SJCRH30 (cell line): ENCODE measurements around the gene SNAP47. TPM values are rescaled to one million over a fixed set of nuclear protein-coding genes. Genes with fewer than 3 reads are reported as not detected.

Source experiments
- DNase-seq, 2 experiments: peaks; one replicate each; pipeline ENCODE4 v3.0.0-alpha.2; 2015 to 2020
- H3K27ac ChIP-seq: fragments of 250-450 bp; sonication (Bioruptor Pico); 2 replicates; pipeline ENCODE4 v1.5.1; 2020; ENCODE audit warnings: mild to moderate bottlenecking, moderate library complexity
- H3K27me3 ChIP-seq: fragments of 250-450 bp; sonication (Bioruptor Pico); 2 replicates; pipeline ENCODE4 v1.5.1; 2020; ENCODE audit warnings: mild to moderate bottlenecking, moderate library complexity
- H3K36me3 ChIP-seq: fragments of 250-450 bp; sonication (Bioruptor Pico); 2 replicates; pipeline ENCODE4 v1.5.1; 2020; ENCODE audit warnings: mild to moderate bottlenecking, moderate library complexity
- H3K4me1 ChIP-seq: fragments of 250-450 bp; sonication (Bioruptor Pico); 2 replicates; pipeline ENCODE4 v1.5.1; 2020; ENCODE audit warnings: mild to moderate bottlenecking, moderate library complexity
- H3K4me3 ChIP-seq: fragments of 250-450 bp; sonication (Bioruptor Pico); 2 replicates; pipeline ENCODE4 v1.5.1; 2020; ENCODE audit warnings: mild to moderate bottlenecking, moderate library complexity
- H3K9me3 ChIP-seq: fragments of 250-450 bp; sonication (Bioruptor Pico); replicated peaks from 2 replicates; pipeline ENCODE4 v1.5.1; 2020; ENCODE audit warnings: mild to moderate bottlenecking, moderate library complexity
- total RNA-seq: library from RNA; depleted of rRNA; stranded (reverse); fragments of >200 nt; shearing (Covaris generic); gene quantifications from 2 replicates; pipeline ENCODE4 v1.2.3, GENCODE V29; 2014

Gene SNAP47
- total RNA-seq, 1 experiment from 2014 or later: 40.0 TPM

DNA sequence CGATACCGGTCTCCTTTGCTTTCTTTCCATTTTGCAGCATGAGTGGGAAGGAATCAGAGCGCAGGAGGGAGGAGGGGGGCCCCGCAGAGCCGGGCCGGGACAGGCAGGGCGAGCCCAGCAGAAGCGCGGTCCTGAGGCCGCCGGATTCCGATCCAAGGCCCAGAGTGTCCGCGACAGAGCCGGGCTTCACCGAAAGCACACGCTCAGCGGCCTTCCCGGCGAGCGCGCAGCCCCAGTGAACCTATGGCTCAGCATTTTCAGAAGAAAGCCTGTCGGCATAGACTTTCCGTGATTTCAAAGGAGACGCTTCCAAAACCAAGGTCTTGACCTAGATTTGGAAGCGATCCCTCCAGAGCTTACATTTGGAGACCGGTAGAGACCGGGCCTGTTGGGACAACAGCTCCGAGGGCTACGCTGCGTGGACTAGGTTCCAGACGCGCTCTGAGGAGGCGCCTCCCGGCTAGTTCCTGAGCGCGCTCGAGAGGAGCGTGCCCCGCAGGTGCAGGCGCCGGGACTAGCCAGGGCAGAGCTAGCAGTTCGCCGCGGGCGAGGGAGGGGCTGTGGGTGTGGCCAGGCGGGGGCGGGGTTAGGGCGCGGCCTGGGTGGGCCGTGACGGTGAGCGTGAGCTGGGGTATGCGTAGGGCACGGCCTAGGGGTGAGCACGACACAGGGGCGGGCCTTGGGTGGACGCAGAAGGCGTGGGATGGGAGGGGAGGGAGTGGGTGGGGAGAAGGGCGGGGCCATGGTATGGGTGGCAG, 52.5 kb downstream of the SNAP47 start:
- Histone ChIP-seq H3K4me3 (peak overlapping the region; percentile 81), H3K27me3 (no peaks in the 10 kb centered on the region), H3K27ac (no peak overlapping the region), H3K4me1 (no peaks in the 10 kb centered on the region; the same call in 1 of the 2 replicates), H3K36me3 (peaks cover 4% of the 10 kb centered on the region; the same call in 1 of the 2 replicates), H3K9me3 (no peaks in the 10 kb centered on the region)
- peak; percentile 97 to 98 for DNase-seq

DNA sequence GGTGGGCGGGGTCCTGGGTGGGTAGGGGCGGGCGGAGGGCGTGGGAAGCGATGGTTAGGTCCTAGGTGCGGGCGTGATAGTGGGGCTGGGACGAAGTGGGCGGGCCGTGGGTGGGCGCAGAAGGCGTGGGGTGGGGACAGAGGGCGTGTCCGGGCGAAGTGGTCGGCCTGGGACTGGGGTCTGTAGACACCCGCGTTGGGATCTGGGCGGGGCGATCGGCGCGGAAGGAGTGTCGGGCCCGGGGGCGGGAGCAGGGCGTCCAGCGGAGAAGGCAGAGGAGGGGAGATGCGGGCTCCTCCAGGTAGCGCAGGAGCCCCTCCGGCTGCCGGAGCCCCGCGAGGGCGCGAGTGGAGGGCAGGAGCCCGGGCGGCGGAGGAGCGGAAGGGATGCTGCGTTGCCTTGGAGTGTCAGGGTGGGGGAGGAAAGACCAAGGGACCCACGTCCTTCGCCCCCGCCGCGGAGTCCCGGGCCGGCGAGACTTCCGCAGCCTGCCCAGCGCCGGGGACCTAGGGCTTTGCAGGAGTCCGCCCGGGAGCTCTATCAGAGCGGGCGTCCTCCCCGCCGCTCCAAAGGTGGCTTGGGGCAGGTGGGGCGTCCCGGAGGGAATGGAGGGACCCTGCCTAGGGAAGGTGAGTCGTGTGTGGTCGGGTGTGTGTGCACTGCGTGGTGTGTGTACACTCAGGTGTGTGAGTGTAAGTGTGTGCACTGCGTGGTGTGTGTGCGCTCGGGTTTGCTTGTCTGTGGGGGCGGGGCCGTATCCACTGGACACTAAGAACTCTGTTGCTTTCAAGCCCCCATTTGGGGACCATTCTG, 53.2 kb downstream of the SNAP47 start:
- Histone ChIP-seq H3K9me3 (no peaks in the 10 kb centered on the region), H3K27me3 (no peaks in the 10 kb centered on the region), H3K27ac (no peak overlapping the region; the same call in 1 of the 2 replicates), H3K4me1 (peaks cover 6% of the 10 kb centered on the region), H3K4me3 (peak overlapping the region; percentile 81), H3K36me3 (no peaks in the 10 kb centered on the region)
- peak in 1 of 2 experiments; percentile 87 for DNase-seq

DNA sequence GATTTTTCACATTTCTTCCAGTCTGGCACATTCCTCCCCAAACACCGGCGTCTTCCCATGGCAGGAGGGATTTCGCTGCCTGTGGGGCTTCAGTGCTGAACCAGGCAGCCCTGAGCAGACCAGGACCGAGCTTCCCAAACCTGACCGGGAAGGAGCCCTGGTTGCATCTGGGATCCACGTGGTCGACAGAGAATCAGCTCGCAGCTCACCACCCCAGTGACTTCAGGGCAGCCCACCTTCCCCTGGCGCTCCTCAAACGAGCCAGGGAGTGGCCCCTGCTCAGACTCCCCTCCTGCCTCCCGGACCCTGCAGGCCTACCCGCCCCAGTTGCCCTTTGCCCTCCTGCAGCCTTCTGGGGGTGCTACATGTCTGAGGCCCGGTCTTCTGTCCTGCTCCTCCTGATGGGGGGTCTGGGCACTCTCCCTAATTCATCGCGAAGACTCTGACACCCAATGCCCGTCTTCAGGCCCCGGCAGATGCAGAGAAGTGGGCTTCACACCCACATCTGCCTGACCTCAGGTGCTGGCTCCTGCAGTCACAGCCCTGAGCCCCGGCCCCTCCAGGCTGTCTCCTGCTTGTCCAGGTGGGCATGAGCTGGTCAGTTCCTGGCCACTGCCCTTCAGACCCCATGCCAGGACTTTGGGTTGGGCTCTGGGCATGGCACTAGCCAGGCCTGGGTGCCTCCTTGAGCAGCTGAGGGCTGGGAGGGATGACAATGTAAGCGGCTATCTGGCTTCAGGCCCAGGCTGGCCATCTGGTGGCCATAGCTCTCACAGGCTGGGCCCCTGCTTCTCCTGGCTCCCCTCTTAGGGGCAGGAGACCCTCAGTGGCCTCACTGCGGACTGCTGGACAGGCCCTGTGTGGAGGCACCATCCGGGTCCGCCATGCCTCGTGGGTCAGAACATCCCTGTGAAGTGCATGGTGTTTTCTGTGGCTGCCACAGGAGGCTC, 54.1 kb downstream of the SNAP47 start:
- H3K9me3 ChIP-seq: no peaks in the 10 kb centered on the region
- no peaks in the 10 kb centered on the region for H3K27me3 ChIP-seq
- H3K4me3 ChIP-seq: peak overlapping the region; percentile 81
- H3K4me1 ChIP-seq: peaks cover 13% of the 10 kb centered on the region
- H3K36me3 ChIP-seq: no peaks in the 10 kb centered on the region
- DNase-seq: no peak
- H3K27ac ChIP-seq: no peak overlapping the region

DNA sequence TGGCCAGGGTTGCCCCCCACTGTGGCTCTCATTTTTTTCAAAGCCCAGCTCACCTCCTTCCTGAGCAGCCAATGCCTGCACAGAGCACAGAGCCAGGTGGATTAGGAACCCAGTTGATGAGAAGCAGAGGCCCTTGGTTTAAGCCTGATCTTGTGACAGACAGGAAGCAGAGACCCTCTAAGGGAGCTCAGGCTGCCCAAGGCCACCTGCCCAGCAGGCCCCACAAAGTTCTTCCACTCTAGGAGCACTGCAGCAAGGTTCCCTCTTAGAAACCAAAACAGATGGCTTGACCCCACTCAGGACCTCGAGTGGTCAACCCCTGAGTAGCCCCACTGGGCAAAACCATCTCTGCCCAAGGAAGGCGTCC, 54.8 kb downstream of the SNAP47 start:
- Histone ChIP-seq H3K4me1 (peaks cover 19% of the 10 kb centered on the region), H3K27me3 (no peaks in the 10 kb centered on the region), H3K27ac (no peak overlapping the region), H3K9me3 (no peaks in the 10 kb centered on the region), H3K36me3 (no peaks in the 10 kb centered on the region), H3K4me3 (no peak overlapping the region)
- DNase-seq: no peak

DNA sequence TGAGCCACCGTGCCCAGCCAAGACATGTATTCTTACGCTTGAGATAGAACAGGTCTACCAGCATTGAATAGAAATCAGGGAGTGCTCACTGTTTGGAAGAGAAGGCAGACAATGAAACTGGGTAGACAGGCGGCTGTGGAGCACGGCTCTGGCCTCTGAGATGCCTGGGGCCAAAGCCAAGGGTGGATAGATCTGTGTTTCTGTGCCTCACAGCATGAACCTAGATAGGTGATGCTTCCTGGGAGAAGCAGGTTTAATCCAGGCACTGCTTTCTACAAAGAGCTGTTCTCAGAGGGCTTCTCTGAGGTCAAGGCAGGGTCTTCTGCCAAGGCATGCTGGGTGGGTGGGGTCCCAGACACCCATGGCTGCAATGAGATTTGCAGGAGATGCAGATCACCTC, 55.6 kb downstream of the SNAP47 start:
- no peaks in the 10 kb centered on the region for H3K27me3 ChIP-seq
- peaks cover 19% of the 10 kb centered on the region for H3K4me1 ChIP-seq
- no peak for DNase-seq
- H3K4me3 ChIP-seq: no peak overlapping the region
- no peak overlapping the region for H3K27ac ChIP-seq
- no peaks in the 10 kb centered on the region for H3K36me3 ChIP-seq
- no peaks in the 10 kb centered on the region for H3K9me3 ChIP-seq

DNA sequence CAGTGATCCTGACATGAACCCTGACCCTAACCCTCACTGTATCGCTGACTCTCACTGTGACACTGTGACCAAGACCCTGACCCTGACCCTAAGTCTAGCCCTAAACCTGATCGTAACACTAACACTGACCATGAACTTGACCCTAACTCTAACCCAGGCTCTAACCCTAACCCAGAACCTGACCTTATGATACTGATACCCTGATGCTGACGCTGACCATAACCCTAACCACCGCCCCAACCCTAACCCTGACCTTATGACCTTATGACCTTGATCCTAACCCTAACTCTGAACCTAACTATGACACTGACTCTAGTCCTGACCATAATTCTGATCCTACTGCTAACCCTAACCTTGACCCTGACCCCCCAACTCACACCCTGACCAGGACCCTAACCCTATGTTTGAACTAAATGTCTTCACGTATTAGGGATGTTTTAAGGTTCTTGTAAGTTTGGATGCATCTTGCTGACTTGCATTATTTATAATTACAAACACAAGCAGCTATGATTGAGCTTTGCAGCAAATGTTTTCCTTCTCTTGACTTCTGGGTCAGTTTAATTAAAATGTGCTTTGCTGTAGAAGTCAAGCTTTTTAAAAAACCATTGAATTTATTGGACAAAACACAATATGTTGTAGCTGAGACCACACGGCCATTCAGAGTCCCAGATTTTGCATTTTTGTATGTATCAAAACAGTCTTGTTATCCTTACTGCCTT, 56.3 kb downstream of the SNAP47 start:
- peaks cover 19% of the 10 kb centered on the region for H3K4me1 ChIP-seq
- no peak for DNase-seq
- H3K27ac ChIP-seq: no peak overlapping the region
- no peaks in the 10 kb centered on the region for H3K27me3 ChIP-seq
- H3K36me3 ChIP-seq: no peaks in the 10 kb centered on the region
- H3K4me3 ChIP-seq: no peak overlapping the region
- no peaks in the 10 kb centered on the region for H3K9me3 ChIP-seq

DNA sequence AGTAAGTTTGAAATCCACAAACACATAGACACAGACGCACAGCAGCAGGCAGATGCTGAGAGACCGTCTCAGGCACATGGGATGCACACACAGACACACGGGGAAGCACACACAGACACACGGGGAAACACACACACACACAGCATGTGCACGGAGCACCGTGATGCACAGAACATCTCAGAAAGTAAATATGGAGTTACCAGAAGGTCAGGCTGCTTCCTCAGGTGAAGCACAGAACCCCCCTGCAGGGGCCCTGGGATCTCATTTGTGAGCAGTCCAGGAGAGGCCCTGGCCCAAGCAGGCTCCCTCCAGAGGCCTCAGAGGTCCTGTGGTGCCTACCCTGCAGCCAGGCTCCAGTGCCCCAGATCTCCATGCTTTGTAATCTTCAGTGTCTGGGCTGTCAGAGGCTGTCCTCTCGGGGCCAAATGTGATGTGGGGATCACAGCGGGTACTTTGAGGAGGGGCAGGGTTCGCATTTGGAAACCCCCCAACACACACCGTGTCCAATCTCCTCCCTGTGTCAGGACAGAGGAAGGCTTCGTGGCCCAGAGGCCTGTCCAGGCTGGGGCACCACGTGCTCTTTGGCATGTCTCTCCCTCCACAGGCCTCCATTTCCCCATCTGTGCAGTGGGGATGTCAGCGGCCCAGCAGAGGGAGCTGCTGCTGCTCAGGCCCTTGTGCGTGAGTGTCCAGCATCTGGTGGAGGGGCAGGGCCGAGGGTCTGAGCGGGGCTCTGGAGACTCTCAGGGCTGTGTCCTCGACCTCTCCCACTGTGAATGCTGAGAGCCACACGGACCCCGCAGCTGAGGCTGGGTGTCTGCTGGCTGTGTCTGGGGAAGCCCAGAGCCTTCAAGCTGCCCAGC, 57.2 kb downstream of the SNAP47 start:
- Histone ChIP-seq H3K36me3 (no peaks in the 10 kb centered on the region), H3K27me3 (no peaks in the 10 kb centered on the region), H3K4me1 (peaks cover 19% of the 10 kb centered on the region), H3K4me3 (no peak overlapping the region), H3K9me3 (no peaks in the 10 kb centered on the region), H3K27ac (no peak overlapping the region)
- no peak for DNase-seq

DNA sequence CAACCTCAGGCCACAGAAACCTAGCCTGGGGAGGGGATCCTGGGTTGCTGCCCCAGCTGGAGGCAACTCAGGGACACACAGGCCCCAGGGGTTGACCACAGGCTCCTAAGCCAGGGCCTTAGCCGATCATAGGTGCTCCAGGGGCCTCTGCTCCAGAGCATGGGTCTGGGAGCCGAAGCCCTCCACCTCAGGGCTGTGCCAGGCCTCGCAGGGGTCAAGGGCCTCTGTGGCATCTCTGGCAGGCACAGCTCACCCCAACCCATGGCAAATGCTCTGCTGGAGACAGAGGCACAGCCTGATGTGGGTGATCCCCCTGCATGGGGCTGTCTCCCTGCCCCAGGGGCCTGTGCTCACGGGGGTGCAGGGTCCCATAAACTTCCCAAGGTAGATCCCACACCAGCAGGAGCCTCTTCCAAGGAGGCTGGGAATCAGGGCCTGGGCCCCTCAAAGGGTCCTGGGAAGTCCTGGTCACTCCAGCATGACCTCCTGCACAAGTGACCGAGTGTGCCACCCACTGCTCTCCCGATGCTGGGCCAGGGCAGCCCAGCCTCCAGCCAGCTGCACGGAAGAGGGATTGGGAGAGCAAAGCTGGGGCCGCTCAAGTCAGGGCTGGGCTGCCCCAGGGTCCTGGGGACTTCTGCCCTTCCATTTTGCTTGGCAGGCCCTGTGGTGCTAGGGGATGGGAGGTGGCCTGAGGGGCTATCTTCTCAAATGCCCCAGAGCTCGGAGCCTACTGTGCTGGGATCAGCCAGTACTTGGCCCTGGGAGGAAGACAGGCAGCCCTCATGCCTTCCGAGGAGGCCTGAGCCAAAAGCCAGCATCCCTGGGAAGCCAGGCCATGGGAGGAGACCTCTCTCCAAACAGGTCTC, 58.1 kb downstream of the SNAP47 start:
- H3K4me3 ChIP-seq: no peak overlapping the region
- H3K36me3 ChIP-seq: no peaks in the 10 kb centered on the region
- no peak for DNase-seq
- peaks cover 19% of the 10 kb centered on the region for H3K4me1 ChIP-seq
- no peaks in the 10 kb centered on the region for H3K27me3 ChIP-seq
- H3K27ac ChIP-seq: peak overlapping the region; percentile 44
- H3K9me3 ChIP-seq: no peaks in the 10 kb centered on the region

DNA sequence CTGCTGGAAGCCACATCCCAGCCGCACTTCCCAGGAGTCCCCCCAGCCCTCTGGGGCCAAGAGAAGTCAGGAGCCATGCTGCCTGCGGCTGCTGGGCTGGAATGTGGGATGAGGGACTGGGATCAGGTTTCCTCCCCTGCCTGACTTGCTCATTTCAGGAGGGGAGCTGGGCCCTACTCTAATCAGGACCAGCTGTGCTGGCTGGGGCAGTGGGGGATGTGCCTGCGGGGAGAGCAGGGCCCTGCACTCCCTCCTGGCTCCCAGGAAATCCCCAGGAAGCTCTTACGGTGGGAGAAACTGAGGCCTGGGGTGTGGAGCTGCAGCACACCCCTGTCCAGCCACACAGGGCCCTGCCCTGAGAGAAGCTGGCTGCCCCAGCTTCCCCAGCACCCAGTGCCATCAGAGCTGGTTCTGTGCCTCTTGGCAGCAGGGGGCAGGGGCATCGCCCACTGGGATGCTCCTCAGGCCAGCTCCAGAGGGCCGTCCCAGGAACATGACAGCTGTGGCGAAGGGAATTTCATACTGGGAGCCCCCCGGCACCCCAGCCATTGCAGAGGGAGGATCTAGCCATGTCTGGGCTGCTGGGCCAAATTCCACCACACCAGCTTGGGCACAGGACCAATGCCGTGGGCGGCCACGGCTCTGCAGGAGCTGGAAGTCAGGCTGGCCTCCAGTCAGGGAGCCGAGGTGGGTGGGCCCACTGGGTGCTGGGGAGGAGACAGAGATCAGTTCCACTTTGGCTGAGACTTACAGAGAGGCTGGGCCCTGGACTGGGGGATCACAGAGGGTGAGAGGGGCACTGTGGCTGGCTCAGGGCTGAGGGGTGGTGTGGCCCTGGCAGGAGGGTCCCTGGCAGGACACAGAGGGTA, 58.9 kb downstream of the SNAP47 start:
- Histone ChIP-seq H3K36me3 (no peaks in the 10 kb centered on the region), H3K27ac (peak overlapping the region; percentile 44), H3K4me3 (no peak overlapping the region), H3K9me3 (no peaks in the 10 kb centered on the region), H3K4me1 (peaks cover 19% of the 10 kb centered on the region), H3K27me3 (no peaks in the 10 kb centered on the region)
- peak; percentile 95 to 96 for DNase-seq

DNA sequence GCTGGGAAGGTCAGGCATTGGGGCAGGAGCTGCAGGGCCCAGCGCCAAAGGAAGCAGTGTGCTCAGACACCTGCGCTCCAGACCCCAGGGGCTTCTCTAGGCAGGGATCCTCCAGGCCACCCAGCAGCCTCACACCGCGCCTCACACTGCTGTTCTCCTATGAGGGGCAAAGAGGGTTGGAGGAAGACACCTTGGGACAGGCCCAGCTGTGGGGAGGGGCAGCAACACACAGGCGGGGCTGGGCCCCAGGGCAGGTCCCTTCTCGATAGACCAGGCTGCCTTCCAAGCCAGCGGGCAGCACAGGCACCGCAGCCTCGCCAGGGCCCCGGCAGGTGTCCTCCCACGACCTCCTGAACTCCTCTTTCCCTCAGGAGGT, 59.6 kb downstream of the SNAP47 start:
- no peak overlapping the region for H3K4me3 ChIP-seq
- H3K36me3 ChIP-seq: no peaks in the 10 kb centered on the region
- peak overlapping the region; percentile 44 for H3K27ac ChIP-seq
- no peaks in the 10 kb centered on the region for H3K9me3 ChIP-seq
- H3K4me1 ChIP-seq: peaks cover 19% of the 10 kb centered on the region
- peak in 1 of 2 experiments; percentile 45 for DNase-seq
- H3K27me3 ChIP-seq: no peaks in the 10 kb centered on the region

DNA sequence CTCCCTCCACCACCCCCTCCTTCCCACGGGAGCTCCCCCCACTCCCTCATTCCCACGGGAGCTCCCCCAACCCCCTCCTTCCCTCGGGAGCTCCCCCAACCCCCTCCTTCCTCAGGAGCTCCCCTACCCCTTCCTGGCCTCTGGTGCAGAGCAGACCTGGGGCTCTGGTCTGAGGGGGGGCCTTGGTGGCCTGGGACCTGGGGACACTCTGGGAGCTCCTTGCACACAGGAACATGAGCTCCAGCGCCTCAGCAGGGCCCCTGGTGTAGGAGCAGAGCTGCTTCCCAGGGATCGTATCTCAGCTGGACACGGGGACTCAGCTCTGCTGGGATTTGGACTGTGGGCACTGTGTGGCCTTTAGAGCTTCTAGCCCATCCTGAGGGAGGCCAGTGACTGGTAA, 60.5 kb downstream of the SNAP47 start:
- no peak for DNase-seq
- no peak overlapping the region for H3K27ac ChIP-seq
- H3K4me3 ChIP-seq: no peak overlapping the region
- H3K27me3 ChIP-seq: no peaks in the 10 kb centered on the region
- H3K9me3 ChIP-seq: no peaks in the 10 kb centered on the region
- peaks cover 19% of the 10 kb centered on the region for H3K4me1 ChIP-seq
- no peaks in the 10 kb centered on the region for H3K36me3 ChIP-seq

DNA sequence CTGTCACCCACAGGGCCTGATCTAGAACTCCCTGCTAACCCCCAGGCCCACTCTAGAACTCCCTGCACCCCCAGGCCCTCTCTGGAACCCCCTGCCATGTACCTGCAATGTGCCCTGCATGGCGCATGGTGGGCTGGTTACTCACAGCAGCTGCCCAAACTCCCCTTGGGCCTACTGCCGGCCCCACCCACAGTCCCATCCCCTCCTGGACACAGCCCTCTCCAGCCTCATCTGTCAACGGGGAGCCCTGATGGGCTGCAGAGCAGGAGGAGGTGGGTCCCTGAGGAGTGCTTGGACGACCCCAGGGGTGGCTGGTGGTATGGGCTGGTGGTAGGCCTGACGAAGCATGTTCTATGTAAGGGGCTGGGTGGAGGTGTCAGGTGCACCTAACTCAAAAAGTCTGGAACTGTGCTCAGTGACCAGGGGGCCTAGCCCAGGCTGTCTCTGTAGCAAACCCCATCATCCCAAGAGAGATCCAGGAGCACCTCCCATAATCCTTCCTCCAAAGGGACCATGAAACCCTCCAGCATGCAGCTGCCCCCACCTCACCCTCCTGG, 61.2 kb downstream of the SNAP47 start:
- Histone ChIP-seq H3K9me3 (no peaks in the 10 kb centered on the region), H3K27ac (no peak overlapping the region), H3K27me3 (no peaks in the 10 kb centered on the region), H3K4me3 (no peak overlapping the region), H3K4me1 (peaks cover 19% of the 10 kb centered on the region), H3K36me3 (no peaks in the 10 kb centered on the region)
- no peak for DNase-seq
